ENCODE measurements around the gene RANBP3L.
A peak's percentile ranks its signal among the peaks of the same experiment; 100 is the strongest.
"Not testable (repeated sequence)": the region's sequence is repeated elsewhere in the genome, so short reads cannot be mapped to it uniquely, and the experiment has no call there.

The RANBP3L gene

GRCh38 chr5:36285837-36286615 lies 15.7 kb downstream of the RANBP3L start:
- DNase-seq (ENCODE audit: low spot score) = no peak

- not testable (repeated sequence) for DNase-seq (ENCODE audit: low spot score)
Observed at GRCh38 chr5:36283775-36284174, 17.9 kb downstream of the RANBP3L start.

- DNase-seq (ENCODE audit: low spot score) = no peak
Observed at GRCh38 chr5:36281626-36282025, 20.1 kb downstream of the RANBP3L start.

GRCh38 chr5:36279054-36279698 lies 22.5 kb downstream of the RANBP3L start:
- no peak for DNase-seq (ENCODE audit: low spot score)

GRCh38 chr5:36277521-36278176 lies 24.1 kb downstream of the RANBP3L start:
- DNase-seq (ENCODE audit: low spot score) = no peak

GRCh38 chr5:36276864-36277263 lies 24.8 kb downstream of the RANBP3L start:
- peak; percentile 61 for DNase-seq (ENCODE audit: low spot score)

- no peak for DNase-seq (ENCODE audit: low spot score)
Observed at GRCh38 chr5:36273809-36274526, 27.7 kb downstream of the RANBP3L start.

GRCh38 chr5:36272136-36272690 lies 29.5 kb downstream of the RANBP3L start:
- no peak for DNase-seq (ENCODE audit: low spot score)

- no peak for DNase-seq (ENCODE audit: low spot score)
Observed at GRCh38 chr5:36270876-36271575, 30.7 kb downstream of the RANBP3L start.

- DNase-seq (ENCODE audit: low spot score) = no peak
Observed at GRCh38 chr5:36270175-36270574, 31.5 kb downstream of the RANBP3L start.

- no peak for DNase-seq (ENCODE audit: low spot score)
Observed at GRCh38 chr5:36269478-36269877, 32.2 kb downstream of the RANBP3L start.

GRCh38 chr5:36267905-36268304 lies 33.8 kb downstream of the RANBP3L start:
- DNase-seq (ENCODE audit: low spot score) = no peak

- DNase-seq (ENCODE audit: low spot score) = no peak
Observed at GRCh38 chr5:36264202-36264760, 37.4 kb downstream of the RANBP3L start.

- DNase-seq (ENCODE audit: low spot score) = no peak
Observed at GRCh38 chr5:36261186-36261585, 40.5 kb downstream of the RANBP3L start.

GRCh38 chr5:36253575-36253974 lies 48.1 kb downstream of the RANBP3L start:
- DNase-seq (ENCODE audit: low spot score) = no peak

- DNase-seq (ENCODE audit: low spot score) = peak; percentile 65
Observed at GRCh38 chr5:36252722-36253365, 48.9 kb downstream of the RANBP3L start.

- no peak for DNase-seq (ENCODE audit: low spot score)
Observed at GRCh38 chr5:36251218-36251617, 50.5 kb downstream of the RANBP3L start.

- no peak for DNase-seq (ENCODE audit: low spot score)
Observed at GRCh38 chr5:36250427-36250826, 51.3 kb downstream of the RANBP3L start.

GRCh38 chr5:36246036-36246800 lies 55.5 kb downstream of the RANBP3L start:
- DNase-seq (ENCODE audit: low spot score) = no peak

- no peak for DNase-seq (ENCODE audit: low spot score)
Observed at GRCh38 chr5:36244076-36244475, 57.6 kb downstream of the RANBP3L start.
